Measurements from ENCODE around the gene WFIKKN1.

DNA sequence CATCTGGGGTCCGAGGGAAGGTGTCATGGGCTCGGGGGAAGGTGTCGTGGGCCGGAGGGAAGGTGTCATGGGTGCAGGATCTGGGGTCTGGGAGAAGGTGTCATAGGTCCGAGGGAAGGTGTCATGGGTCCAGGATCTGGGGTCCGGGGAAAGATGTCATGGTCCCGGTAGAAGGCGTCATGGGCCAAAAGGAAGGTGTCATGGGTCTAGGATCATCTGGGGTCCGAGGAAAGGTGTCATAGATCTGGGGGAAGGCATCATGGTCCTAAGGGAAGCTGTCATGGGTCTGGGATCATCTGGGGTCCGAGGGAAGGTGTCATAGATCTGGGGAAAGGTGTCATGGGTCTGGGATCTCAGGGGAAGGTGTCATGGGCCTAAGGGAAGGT, 40.0 kb upstream of the WFIKKN1 start:
- TF ChIP-seq ZNF830 (tag by site-specific recombination; IDR thresholded peaks at IDR 0.05; ENCODE audit: low read depth) = no peak
- no peak for TF ChIP-seq ZNF169 (tag by site-specific recombination; IDR thresholded peaks at IDR 0.05)
- no peak for TF ChIP-seq ZNF768 (tag by site-specific recombination; IDR thresholded peaks at IDR 0.05)
- no peak for TF ChIP-seq MZF1 (tag by site-specific recombination; IDR thresholded peaks at IDR 0.05; ENCODE audit: borderline replicate concordance)
- TF ChIP-seq ZNF354C (tag by site-specific recombination; IDR thresholded peaks at IDR 0.05; ENCODE audit: borderline replicate concordance, low read depth) = no peak
- TF ChIP-seq, protein P1, sequence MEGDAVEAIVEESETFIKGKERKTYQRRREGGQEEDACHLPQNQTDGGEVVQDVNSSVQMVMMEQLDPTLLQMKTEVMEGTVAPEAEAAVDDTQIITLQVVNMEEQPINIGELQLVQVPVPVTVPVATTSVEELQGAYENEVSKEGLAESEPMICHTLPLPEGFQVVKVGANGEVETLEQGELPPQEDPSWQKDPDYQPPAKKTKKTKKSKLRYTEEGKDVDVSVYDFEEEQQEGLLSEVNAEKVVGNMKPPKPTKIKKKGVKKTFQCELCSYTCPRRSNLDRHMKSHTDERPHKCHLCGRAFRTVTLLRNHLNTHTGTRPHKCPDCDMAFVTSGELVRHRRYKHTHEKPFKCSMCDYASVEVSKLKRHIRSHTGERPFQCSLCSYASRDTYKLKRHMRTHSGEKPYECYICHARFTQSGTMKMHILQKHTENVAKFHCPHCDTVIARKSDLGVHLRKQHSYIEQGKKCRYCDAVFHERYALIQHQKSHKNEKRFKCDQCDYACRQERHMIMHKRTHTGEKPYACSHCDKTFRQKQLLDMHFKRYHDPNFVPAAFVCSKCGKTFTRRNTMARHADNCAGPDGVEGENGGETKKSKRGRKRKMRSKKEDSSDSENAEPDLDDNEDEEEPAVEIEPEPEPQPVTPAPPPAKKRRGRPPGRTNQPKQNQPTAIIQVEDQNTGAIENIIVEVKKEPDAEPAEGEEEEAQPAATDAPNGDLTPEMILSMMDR (tag by site-specific recombination; IDR thresholded peaks at IDR 0.05) = no peak
- TF ChIP-seq, protein P2, sequence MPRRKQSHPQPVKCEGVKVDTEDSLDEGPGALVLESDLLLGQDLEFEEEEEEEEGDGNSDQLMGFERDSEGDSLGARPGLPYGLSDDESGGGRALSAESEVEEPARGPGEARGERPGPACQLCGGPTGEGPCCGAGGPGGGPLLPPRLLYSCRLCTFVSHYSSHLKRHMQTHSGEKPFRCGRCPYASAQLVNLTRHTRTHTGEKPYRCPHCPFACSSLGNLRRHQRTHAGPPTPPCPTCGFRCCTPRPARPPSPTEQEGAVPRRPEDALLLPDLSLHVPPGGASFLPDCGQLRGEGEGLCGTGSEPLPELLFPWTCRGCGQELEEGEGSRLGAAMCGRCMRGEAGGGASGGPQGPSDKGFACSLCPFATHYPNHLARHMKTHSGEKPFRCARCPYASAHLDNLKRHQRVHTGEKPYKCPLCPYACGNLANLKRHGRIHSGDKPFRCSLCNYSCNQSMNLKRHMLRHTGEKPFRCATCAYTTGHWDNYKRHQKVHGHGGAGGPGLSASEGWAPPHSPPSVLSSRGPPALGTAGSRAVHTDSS (tag by site-specific recombination; IDR thresholded peaks at IDR 0.05) = no peak
- TF ChIP-seq ZNF274 (IDR thresholded peaks at IDR 0.05; ENCODE audit: low read length) = no peak
- TF ChIP-seq ZNF274 (tag by site-specific recombination; IDR thresholded peaks at IDR 0.05; ENCODE audit: borderline replicate concordance) = no peak

All from HEK293 (cell line).